HepG2 (cell line): ENCODE data around the gene ADAMTS15.

Experiments used
- CTCF ChIP-seq: sonication (generic); formaldehyde crosslinking; IDR thresholded peaks from 2 replicates; pipeline ENCODE4 v1.5.0; 2020; ENCODE audit warnings: mild to moderate bottlenecking, missing genetic modification reagents, moderate library complexity
- MNT ChIP-seq: fragments of 450-650 bp; IDR thresholded peaks from 2 replicates; pipeline ENCODE4 v1.6.1; 2016
- ZBTB38 ChIP-seq: sonication (generic); formaldehyde crosslinking; IDR thresholded peaks from 2 replicates; pipeline ENCODE4 v1.5.1; 2020; ENCODE audit warnings: mild to moderate bottlenecking, missing genetic modification reagents
- ZNF234 ChIP-seq: sonication (generic); formaldehyde crosslinking; conservative IDR thresholded peaks from 2 replicates; pipeline ENCODE4 v1.5.1; 2020; ENCODE audit warnings: mild to moderate bottlenecking, missing genetic modification reagents
- ZNF24 ChIP-seq: fragments of 450-650 bp; IDR thresholded peaks from 2 replicates; pipeline ENCODE4 v1.6.1; 2017; ENCODE audit warnings: antibody characterized with exemption, mild to moderate bottlenecking

GRCh38 chr11:130448039-130448415 lies 418 bp upstream of the ADAMTS15 start:
- TF ChIP-seq ZNF234 (CRISPR knock-in tag): no peak
- TF ChIP-seq CTCF: no peak
- no peak for TF ChIP-seq ZBTB38
- no peak for TF ChIP-seq ZNF24
- TF ChIP-seq MNT: no peak
